ENCODE results near the gene FH.

DNA sequence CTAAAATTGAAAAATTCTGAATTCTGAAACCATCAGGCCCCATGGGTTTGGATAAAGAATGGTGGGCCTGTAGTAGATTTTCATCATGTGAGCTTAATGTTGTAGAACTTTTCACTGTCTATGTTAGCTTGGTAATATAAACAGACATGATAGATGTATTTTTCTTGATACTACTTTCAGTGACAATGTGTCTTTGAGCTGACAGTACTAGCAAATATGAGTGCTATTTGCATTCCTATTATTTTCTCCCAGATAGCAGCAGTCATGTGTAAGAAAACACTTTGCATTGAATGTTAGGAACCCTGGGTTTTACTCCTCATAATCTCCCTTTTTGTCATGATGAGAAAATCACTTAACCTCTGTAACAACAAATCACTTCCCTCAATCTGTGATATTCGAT, 30.8 kb upstream of the FH start:
- TF ChIP-seq POLR2A (IDR thresholded peaks at IDR 0.05; ENCODE audit: low read depth, low read length) (no peak), PAX5 (IDR thresholded peaks at IDR 0.05; ENCODE audit: insufficient read depth, low read length, severe bottlenecking) (no peak), POU2F2 (IDR thresholded peaks at IDR 0.05; ENCODE audit: low read depth, low read length) (no peak)
